ENCODE measurements around the gene FUS.
"Not testable (repeated sequence)": the region's sequence is repeated elsewhere in the genome, so short reads cannot be mapped to it uniquely, and the experiment has no call there.

The FUS gene

DNA sequence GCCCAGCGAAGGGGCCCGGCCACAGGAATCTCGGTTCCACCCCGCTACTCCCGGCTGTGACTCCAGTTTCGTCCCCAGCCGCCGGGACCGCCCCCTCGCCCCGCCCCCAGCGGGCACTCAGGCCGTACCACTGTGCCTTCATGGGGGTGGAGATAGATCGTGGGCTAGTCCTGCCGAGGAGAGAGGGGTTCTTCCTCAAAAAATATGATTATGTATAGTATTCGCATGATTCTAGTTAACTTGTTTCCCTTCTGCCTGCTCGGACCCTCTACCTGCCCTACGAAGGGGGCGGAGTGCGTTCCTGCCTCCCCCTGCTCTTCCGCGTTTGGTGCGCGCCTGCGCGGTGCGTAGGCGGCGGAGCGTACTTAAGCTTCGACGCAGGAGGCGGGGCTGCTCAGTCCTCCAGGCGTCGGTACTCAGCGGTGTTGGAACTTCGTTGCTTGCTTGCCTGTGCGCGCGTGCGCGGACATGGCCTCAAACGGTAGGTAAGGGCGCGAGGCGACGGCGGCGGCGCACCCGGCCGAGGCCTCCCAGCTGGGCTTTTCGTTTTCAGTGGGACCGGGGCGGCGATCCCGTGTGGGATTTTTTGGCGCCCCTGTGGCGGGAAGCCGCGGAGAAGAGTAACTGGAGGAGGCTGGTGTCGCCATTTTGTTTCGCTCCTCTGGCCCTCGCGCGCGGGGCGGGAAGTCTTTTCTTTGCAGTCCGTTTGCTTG is at the start of gene FUS:
FUS (plus strand) TSS at position 393 of the 713 bp plus-strand sequence; CDS start at position 469, 76 bp downstream.
- peak; percentile 93 for DNase-seq

DNA sequence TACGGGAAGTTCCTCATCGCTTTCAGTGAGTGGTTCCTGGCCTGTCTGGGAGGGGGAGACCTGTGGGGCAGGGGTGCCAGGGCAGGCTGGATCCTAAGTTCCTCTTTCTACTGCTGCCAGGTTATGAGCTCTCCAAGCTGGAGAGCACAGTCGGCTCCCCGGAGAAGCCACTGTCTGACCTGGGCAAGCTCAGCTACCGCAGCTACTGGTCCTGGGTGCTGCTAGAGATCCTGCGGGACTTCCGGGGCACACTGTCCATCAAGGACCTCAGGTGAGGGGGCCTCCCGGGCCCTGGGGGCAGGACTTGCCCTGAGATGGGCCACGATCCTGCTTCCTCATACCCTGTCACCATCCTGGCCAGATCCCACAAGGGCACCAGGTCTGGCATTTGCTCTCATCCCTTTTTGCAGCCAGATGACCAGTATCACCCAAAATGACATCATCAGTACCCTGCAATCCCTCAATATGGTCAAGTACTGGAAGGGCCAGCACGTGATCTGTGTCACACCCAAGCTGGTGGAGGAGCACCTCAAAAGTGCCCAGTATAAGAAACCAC is 49.5 kb upstream of the FUS start:
- DNase-seq = no peak

DNA sequence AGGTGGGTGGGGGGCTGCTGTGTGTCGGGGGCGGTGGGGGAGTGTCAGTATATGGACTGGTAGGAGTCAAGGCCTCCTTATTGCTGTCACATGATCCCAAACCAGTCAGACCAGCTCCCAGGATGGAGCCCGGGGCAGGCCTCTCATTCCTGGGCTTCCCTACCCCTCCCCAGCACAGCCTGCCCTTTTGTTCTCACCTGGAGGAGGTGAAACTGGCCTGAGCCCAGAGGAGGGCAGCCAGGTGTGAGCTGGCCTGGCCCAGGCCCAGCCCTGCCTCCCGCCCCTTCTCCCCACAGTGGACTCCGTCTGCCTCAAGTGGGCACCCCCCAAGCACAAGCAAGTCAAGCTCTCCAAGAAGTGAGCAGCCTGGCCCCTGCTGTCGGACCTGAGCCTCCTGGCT is 49.0 kb upstream of the FUS start:
- DNase-seq = no peak

DNA sequence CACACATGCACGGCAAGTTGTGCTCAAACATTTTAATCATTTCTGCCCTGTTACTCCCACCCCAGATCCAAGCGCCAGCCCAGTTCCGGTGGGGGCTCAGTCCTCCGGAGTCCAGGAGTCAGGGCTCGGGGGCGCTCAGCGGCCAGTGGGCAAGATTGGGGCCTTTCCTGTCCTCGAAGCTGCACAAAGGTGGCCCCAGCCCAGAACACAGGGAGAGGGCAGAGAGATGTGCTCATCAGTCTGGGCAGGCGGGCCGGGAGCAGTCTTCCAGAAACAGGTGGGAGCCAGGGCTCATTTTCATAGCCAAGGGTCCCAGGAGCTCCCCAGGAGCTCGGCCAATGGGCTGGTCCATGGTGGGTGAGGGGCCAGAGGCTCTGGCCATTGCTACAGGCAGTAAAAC is 48.5 kb upstream of the FUS start:
- DNase-seq = no peak

DNA sequence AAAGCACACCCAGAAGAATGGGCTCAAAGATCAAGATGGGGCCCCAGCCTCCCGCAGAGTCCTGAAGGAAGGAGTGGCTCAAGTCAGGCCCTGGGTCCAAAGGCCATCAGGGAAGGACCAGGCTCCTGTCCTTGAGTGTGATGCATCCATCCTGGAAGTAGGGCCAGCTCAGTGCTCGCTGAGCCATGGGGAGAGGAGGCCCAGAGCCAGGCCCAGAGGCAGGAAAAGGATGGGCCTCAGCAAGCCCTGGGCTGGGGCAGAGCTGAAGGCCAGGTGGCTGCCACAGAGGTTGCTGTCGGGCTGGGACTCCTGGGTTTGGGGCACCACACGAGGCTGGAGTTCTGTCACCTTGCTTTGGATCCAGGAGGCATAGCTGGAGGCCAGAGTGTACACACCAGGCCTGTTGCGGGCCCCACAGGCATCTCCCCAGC is 48.1 kb upstream of the FUS start:
- no peak for DNase-seq

DNA sequence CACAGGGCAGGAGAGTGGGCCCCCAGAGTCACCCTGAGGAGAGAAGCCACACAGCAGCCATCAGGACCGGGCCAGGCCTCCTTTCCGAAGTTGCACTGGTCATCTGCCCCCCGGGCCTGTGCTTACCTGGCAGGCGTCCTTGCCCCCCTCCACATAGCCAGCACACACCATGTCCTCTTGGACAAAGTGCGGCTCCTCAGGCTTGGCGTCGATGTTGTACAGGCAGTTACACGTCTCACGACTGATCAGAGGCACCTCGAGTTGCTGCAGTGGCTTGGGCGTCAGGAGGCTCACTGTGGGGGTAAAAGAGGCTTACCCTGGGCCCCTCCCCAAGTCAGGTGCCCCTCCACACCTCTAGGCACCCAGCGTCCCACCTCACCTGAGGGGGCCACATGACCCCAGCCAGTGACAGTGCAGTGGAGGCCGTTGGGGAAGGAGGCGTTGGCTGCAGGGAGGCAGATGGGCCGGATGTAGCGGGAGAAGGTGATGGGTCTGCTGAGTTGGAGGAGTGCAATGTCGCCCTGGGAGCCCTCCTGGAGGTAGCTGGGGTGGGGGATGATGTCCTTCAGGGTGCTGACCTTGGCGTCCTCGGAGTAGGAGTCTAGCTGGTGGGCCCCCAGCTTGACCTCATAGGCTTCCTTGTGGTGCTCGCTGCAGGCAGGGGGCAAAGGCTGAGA is 47.5 kb upstream of the FUS start:
- no peak for DNase-seq

DNA sequence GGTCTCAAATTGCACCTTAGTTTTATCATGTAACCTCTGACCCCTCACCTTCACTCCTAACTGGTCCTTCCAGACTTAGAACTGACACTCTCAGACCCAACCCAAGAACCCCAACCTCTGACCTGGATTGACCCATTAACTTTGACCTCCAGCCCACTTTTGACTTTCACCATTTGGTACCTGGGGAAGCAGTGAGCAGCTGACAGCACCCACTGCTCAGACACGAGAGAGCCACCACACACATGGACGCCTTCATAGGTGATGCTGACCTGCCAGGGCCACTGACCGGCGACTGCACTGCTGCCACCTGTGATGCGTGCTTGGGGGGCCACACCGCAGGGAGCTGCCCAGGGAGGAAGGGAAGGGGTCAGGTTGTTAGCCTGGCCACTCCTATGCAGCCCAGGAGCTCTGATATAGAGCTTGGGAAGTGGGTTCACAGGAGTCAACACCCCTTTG is 46.9 kb upstream of the FUS start:
- DNase-seq = no peak

DNA sequence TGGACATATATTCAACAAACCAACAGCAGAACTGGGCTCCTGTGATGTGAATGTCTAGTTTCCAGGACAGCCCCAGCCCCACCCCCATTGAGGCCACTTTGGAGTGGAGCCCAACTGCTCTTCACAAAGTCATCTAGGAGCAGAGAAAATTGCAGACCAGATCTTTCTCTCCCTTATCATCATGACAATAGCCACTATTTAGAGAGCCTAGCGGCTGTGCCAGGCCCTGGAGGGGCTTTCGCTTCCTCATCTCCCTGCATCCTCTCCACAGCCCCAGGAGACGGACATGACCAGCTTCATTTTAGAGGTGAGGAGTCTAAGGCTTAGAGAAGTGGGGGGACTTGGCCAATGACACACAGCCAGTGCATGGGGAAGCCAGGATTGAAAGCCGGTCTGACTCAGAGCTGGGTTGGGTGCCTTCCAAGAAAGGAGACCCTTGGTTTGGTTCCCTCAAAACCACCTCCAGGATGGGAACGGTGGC is 45.8 kb upstream of the FUS start:
- no peak for DNase-seq

DNA sequence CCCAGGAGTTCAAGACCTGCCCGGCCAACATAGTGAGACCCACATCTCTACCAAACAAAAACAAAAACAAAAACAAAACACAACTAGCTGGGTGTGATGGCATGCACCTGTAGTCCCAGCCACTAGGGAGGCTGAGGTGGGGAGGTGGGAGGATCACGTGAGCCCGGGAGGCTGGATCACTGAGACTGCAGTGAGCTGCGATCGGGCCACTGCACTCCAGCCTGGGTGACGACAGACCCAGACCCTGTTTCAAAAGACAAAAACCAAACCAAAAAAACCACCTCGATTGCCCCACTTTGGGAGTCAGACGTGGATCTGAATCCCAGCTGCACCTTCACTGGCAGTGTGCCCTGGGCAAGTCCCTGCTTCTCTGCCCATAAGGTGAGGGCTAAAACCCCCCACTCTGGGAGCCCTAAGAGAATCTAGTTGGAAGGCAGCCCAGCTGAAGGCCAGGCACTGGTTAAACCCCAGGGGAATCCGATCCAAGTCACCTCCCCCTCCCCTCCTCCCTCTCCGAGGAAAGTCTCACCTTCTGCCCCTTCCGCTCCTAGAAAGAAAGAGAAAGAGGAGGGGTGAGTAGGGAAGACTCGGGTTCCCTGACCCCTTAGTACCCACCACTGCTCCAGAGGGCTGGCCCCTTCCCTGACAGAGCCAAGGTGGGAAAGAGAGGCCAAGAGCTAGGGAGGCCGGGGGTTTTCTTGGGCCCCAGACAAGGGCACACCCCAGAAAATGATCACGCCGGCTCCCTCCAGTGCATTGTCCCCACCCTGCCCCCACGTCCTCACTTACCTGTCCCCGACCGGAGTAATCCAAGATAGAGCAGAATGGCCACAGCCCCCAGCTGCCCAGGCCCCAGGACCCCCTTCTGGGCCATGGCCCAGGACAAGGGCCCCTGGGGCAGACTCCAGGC is 45.1 kb upstream of the FUS start:
- DNase-seq = no peak

DNA sequence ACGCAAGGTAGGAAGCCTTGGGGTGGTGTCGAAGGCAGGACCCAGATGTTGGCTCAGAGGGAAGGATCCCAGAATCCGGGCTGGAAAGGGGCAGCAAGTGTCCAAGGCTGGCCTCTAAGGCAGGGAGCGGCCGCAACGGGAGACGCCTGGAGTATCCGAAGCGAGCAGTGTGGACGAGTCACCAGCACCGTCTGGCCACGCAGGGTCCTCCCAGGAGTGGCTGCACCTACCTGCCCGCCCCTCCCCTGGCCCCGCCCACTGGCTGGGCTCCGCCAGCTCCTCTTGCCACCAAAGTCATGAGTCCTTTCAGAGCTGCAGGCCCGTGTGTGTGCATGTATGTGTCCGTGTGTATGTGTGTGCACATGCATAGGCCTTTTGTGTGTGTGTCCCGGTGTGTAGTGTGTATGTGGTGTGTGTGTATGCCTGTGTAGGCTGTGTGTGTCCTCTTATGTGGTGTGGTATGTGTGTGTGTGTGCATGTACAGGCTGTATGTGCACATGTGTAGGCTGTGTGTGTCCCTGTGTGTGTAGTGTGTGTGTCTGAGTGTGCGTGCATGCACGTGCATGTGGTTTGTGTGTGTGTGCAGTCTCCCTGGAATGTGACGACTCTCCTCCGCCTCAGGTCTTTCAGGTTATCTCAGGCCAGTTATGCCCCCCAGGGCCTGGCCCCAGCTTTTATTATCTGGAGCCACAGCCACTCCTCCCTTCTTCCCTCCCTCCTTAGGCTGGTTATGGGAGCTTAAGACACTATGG is 44.2 kb upstream of the FUS start, which contains the start of gene PRSS8:
PRSS8 (minus strand) TSS at position 193 of the 752 bp plus-strand sequence. CDS start 229 bp downstream, outside the sequence.
- no peak for DNase-seq

DNA sequence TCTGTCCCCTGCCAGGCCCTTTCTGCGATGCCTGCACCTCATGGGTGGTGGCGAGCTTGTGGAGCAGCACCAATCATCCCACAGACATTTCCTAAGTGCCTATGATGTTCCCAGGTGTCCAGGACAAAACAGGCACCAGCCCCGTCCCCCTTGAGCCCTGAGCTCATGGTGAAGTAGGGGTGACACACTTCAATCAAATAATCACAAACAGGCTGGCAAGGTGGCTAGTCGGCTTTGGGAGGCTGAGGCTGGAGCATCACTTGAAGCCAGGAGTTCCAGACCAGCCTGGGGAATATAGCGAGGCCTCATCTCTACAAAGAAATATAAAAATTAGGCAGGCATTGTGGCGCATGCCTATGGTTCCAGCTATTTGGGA is 43.7 kb upstream of the FUS start:
- no peak for DNase-seq

DNA sequence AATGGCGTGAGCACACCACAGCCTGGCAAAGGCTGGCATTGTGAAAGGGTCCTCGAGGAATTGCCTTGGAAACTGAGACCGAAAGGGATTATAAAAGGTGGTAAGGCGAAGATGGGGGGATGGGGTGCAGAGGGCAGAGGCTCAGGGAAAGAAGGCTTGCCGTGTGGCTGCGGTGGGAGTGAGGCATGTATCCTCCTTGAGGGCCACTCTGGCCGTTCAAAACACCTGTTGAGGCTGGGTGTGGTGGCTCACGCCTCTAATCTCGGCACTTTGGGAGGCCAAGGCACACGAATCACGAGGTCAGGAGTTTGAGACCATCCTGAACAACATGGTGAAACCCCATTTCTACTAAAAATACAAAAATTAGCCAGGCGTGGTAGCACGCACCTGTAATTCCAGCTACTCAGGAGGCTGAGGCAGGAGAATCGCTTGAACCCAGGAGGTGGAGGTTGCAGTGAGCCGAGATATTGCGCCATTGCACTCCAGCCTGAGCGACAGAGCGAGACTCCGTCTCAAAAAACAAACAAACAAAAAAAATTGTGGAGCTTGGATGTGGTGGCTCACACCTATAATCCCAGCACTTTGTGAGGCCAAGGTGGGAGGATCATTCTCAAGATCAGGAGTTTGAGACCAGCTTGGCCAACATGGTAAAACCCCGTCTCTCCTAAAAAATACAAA is 43.0 kb upstream of the FUS start:
- DNase-seq = not testable (repeated sequence)

DNA sequence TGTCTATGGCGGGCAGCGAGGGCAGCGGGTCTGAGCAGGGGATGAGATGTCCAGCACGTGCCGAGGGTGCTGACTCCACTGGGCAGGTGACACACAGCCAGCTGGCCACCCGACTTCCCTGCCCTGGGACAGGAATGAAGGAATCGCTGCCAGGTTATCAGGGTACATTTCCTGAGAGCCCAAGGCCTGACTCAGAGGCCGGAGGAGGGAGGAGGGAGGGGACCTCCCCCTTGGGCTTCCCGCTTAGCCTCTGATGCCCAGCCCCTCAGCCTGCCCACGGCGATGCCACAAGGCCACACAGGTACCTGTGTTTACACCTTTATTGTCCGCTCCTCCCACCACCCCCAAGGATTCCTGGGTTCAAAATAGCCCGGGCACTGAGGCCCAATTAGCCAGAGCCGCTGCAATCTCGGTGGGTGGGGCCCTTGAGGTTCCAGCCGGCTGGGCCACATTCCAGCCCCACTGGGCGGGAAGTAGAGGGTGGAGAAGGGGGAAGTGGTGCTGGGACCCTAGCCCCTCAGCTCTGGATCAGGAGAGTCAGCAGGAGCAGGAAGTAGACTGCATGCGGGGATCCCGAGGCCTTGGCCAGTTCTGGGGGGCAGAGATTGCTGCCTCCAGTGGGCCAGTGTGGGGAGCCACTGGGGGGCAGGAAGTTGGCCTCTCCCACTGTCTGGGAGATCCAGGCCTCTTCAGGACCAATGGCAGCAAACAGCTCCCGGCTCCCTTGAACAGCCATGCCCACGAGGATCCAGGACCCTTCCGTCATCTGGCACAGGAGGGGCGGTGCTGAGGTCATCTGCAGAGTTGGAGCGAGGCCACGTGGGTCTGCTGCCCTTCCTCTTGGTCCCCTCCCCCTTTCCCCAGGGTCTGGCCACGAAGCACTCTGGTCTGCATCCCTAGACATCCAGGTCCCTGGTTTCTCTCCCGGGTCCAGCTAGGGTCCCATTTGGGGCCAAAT is 41.0 kb upstream of the FUS start:
- DNase-seq = no peak

DNA sequence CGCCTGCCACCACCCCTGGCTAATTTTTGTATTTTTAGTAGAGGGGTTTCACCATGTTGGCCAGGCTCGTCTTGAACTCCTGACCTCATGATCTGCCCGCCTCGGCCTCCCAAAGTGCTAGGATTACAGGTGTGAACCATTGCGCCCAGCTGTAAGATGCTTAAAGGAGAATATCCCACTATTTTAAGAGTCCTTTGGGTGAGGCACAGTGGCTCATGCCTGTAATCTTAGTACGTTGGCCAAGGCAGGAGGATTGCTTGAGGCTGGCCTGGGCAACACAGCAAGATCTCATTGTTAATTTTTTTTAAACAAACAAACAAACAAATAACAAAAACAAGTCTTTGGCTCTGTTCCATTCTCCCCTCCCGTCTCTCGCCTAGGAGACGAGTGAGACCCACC is 38.9 kb upstream of the FUS start:
- DNase-seq = not testable (repeated sequence)

DNA sequence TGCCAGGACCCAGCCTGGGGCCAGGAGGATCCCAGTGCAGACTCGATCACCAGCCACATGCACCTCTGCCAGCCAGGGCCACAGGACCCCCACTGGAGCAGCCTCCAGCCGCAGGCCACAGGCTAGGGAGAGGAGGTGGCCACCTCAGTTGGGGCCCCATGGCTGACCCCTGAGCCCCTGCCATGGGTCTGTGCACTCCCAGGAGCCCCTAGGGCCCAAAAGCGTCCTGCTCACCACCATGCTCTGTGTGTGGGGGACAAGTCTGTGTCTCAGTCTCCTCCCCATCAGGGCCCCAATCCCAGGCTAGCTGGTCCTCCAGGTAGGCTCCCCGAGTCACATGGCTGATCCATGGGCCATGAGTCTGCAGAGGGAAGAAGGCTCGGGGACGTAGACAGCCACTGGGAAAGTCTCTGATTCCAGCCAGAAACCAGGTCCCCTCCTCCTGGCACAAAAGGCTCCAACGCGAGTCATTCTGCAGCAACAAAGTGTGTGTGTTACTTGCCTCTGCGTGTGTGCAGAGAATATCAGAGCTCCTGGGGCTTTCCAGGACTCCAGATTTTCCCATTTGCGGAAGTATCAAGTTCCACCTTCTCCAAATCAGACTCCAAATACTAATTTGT is 38.3 kb upstream of the FUS start:
- DNase-seq = peak; percentile 79

DNA sequence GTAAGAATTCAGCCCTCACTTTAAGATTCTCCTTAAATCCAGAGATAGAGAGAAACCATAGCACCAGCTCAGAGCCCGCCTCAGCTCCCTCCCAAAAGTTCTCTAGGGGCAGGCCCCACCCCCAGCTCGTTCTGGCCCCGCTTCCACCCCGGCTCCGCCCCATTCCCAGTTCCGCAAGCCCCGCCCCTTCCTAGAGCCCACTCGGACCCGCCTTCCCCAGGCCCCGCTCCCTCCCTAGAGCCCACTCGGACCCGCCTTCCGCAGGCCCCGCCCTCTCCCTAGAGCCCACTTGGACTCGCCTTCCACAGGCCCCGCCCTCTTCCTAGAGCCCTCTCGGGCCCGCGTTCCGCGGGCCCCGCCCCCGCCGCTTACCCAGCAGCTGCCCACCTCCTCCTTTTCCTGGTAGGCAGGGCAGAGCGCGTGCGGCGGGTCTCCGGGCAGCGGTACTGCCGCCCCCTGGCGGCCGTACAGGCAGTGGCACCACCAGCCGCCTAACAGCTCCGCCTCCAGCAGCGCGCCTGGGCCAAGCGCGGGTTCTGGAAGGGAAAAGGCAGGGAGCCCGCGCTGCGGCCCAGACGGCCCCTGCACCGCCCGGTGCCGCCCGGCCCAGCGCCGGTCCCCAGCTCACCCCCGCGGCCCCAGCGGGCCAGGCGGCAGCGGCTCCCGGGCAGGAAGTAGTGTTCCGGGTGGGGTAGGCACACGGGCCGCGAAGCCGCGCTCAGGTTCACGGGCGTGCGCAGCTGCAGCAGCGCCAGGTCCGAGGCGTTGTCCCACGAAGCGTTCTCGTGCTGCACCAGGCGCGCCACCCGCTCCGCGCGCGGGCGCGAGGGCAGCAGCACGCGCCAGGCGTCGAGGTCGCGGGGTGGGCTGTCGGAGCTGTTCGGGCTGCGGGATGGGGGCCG is 37.6 kb upstream of the FUS start:
- DNase-seq = peak; percentile 100

DNA sequence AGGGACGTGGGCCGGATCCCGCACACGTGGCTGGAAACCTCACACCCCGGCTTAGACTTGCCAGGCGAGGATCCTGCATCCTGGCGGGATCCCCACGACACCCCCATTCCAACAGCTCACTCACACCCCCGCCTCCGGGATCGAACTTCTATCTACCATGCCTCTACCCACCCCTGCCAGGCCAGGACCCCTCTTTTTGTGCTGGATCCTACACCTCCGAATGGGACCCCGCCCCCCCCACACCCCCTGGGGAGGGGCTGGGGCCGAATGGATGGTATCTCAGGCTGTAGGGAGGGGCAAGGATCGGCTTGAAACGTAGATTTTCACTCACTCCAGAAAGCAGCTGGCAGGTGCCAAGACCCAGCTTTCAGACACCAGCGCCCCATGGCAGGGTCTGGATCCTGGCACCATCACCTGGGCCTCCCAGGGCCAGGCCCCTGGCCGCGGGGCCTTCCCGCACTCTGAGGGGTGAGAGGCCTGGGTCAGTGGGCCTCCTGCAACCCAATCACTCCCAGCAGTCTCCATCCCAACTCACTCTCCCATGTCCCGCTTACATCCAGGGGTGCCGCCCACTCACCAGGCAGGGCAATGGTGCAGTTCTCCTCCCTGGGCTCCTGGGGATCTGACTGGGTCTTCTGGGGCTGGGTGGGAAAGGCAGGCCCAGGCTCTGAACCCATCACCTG is 36.8 kb upstream of the FUS start:
- no peak for DNase-seq

DNA sequence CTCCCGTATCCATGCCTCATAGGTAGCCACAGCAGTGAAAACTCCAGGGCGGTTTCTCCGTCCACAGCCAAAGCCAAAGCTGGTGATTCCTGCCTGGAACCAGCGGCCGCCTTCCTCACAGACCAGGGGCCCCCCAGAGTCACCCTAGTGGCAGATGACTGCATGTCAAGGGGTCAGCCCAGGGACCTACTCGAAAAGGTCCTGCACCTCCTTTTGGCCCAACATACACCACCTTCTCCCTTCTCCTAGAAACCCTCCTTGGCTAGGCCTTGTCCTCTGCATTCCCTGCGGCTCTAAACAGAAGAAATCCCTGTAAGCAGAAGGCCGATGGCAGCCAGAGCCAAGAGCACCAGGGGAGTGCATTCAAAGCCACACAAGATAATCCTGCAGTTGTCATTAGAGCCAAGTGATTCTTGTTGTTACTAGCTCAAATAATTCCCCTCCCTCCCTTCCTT is 36.2 kb upstream of the FUS start:
- no peak for DNase-seq

Data from right hindlimb (tissue), 1 donor.